Measurements from ENCODE around the gene ZNF827. TPM values are rescaled to one million over a fixed set of nuclear protein-coding genes. Genes with fewer than 3 reads are reported as not detected.

The ZNF827 gene
- total and polyA plus RNA-seq, 8 donors: 3.8 to 13.8 (median 5.1) TPM

- intact Hi-C loops (cut with DNase I): no loop called here
- Histone ChIP-seq H3K4me3 (no peak overlapping the region), H3K27ac (no peak overlapping the region), H3K36me3 (no peaks in the 10 kb centered on the region), H3K4me1 (no peaks in the 10 kb centered on the region), H3K9me3 (no peaks in the 10 kb centered on the region), H3K27me3 (no peaks in the 10 kb centered on the region)
- TF ChIP-seq CTCF (IDR thresholded peaks at IDR 0.05): no peak
- FAIRE-seq (no peak), DNase-seq (no peak), ATAC-seq (no peak)
- 74 to 82% methylated on average over 1 of the region's 1 CpG for WGBS, 2 donors
Measured at GRCh38 chr4:145716661-145717200, 221.9 kb downstream of the ZNF827 start.

GRCh38 chr4:145716200-145716599 is 222.4 kb downstream of the ZNF827 start:
- DNase-seq (no peak), FAIRE-seq (no peak), ATAC-seq (no peak)
- 67 to 82% methylated on average over 3 of the region's 3 CpGs for WGBS, 2 donors
- Histone ChIP-seq H3K27me3 (no peaks in the 10 kb centered on the region), H3K27ac (no peak overlapping the region), H3K4me3 (no peak overlapping the region), H3K9me3 (no peaks in the 10 kb centered on the region), H3K4me1 (no peaks in the 10 kb centered on the region), H3K36me3 (no peaks in the 10 kb centered on the region)
- no peak for TF ChIP-seq CTCF (IDR thresholded peaks at IDR 0.05)
- intact Hi-C loops (cut with DNase I): no loop called here

GRCh38 chr4:145709843-145710242 is 228.8 kb downstream of the ZNF827 start:
- intact Hi-C loops (cut with DNase I): no loop called here
- WGBS, 2 donors: 84 to 88% methylated on average over 3 of the region's 3 CpGs

GRCh38 chr4:145709336-145709735 is 229.3 kb downstream of the ZNF827 start:
- no peak for FAIRE-seq
- 50 to 51% methylated on average over 1 of the region's 1 CpG for WGBS, 2 donors

More at GRCh38 chr4:145709843-145710242, 228.8 kb downstream of the ZNF827 start:
- ATAC-seq: peak in 2 of 4 donors; percentile 47 to 62
- DNase-seq: no peak
- no peak overlapping the region for H3K4me3 ChIP-seq
- no peak for TF ChIP-seq CTCF (IDR thresholded peaks at IDR 0.05)
- no peak for FAIRE-seq
- no peaks in the 10 kb centered on the region for H3K9me3 ChIP-seq
- H3K4me1 ChIP-seq: peaks cover 0 to 5% (median 0%) of the 10 kb centered on the region in 3 donors
- H3K36me3 ChIP-seq: no peaks in the 10 kb centered on the region
- H3K27me3 ChIP-seq: no peaks in the 10 kb centered on the region
- H3K27ac ChIP-seq: no peak overlapping the region

More at GRCh38 chr4:145709336-145709735, 229.3 kb downstream of the ZNF827 start:
- Histone ChIP-seq H3K27ac (no peak overlapping the region), H3K9me3 (no peaks in the 10 kb centered on the region), H3K4me3 (no peak overlapping the region), H3K4me1 (peaks cover 0 to 5% (median 0%) of the 10 kb centered on the region in 3 donors), H3K36me3 (no peaks in the 10 kb centered on the region), H3K27me3 (no peaks in the 10 kb centered on the region)
- intact Hi-C loops (cut with DNase I): no loop called here
- DNase-seq (peak in 1 of 6 donors; percentile 48), ATAC-seq (peak; percentile 66 to 98 (median 81))
- TF ChIP-seq CTCF (IDR thresholded peaks at IDR 0.05): no peak

Other genes with a start within 250 kb of the ZNF827 start
- gene LSM6, start 236.9 kb upstream of the ZNF827 start, total RNA-seq: 10 to 100 TPM in 2 of 6 donors, 1 to 10 TPM in 4; 6.1 to 10.7 (median 9.2) TPM
- 10 to 100 TPM; 12.4 to 23.0 TPM for gene LSM6, start 236.9 kb upstream of the ZNF827 start, polyA plus RNA-seq